Measurements from ENCODE around the gene DSTYK.

DSTYK gene

GRCh38 chr1:205109269-205109668 lies 102.2 kb downstream of the DSTYK start:
- H3K4me3 ChIP-seq (ENCODE audit: low read length) = no peak overlapping the region

GRCh38 chr1:205108464-205108863 lies 103.0 kb downstream of the DSTYK start:
- TF ChIP-seq CTCF (conservative IDR thresholded peaks at IDR 0.05; ENCODE audit: low read length) = no peak
- DNase-seq (ENCODE audit: low read depth) = peak; percentile 21

More at GRCh38 chr1:205109269-205109668, 102.2 kb downstream of the DSTYK start:
- no peak for DNase-seq (ENCODE audit: low read depth)
- no peak for TF ChIP-seq CTCF (conservative IDR thresholded peaks at IDR 0.05; ENCODE audit: low read length)

GRCh38 chr1:205107327-205107726 lies 104.2 kb downstream of the DSTYK start:
- no peak overlapping the region for H3K4me3 ChIP-seq (ENCODE audit: low read length)
- TF ChIP-seq CTCF (conservative IDR thresholded peaks at IDR 0.05; ENCODE audit: low read length) = no peak
- no peak for DNase-seq (ENCODE audit: low read depth)

More at GRCh38 chr1:205108464-205108863, 103.0 kb downstream of the DSTYK start:
- no peak overlapping the region for H3K4me3 ChIP-seq (ENCODE audit: low read length)

- no peak overlapping the region for H3K4me3 ChIP-seq (ENCODE audit: low read length)
- no peak for DNase-seq (ENCODE audit: low read depth)
- TF ChIP-seq CTCF (conservative IDR thresholded peaks at IDR 0.05; ENCODE audit: low read length) = no peak
Observed at GRCh38 chr1:205102404-205102803, 109.1 kb downstream of the DSTYK start.

GRCh38 chr1:205098242-205098641 lies 113.3 kb downstream of the DSTYK start:
- DNase-seq (ENCODE audit: low read depth) = no peak
- no peak for TF ChIP-seq CTCF (conservative IDR thresholded peaks at IDR 0.05; ENCODE audit: low read length)

GRCh38 chr1:205095422-205095821 lies 116.1 kb downstream of the DSTYK start:
- no peak for DNase-seq (ENCODE audit: low read depth)
- H3K4me3 ChIP-seq (ENCODE audit: low read length) = no peak overlapping the region
- no peak for TF ChIP-seq CTCF (conservative IDR thresholded peaks at IDR 0.05; ENCODE audit: low read length)

More at GRCh38 chr1:205098242-205098641, 113.3 kb downstream of the DSTYK start:
- H3K4me3 ChIP-seq (ENCODE audit: low read length) = no peak overlapping the region
